Measurements from ENCODE around the gene DNMT3L.
"Not testable (repeated sequence)": the region's sequence is repeated elsewhere in the genome, so short reads cannot be mapped to it uniquely, and the experiment has no call there.

Gene DNMT3L

GRCh38 chr21:44285138-44285992 lies 23.7 kb upstream of the DNMT3L start, which contains the start of gene AIRE:
AIRE (plus strand) TSS chr21:44285876; CDS start chr21:44286007, 131 bp downstream.
- TF ChIP-seq CTCF (IDR thresholded peaks at IDR 0.05; ENCODE audit: control insufficient read depth, extremely low read depth, insufficient read depth): no peak
- no peak for DNase-seq (ENCODE audit: low read depth)
- H3K4me3 ChIP-seq (ENCODE audit: low read depth, low read length): no peak within 1 kb of the TSS

DNA sequence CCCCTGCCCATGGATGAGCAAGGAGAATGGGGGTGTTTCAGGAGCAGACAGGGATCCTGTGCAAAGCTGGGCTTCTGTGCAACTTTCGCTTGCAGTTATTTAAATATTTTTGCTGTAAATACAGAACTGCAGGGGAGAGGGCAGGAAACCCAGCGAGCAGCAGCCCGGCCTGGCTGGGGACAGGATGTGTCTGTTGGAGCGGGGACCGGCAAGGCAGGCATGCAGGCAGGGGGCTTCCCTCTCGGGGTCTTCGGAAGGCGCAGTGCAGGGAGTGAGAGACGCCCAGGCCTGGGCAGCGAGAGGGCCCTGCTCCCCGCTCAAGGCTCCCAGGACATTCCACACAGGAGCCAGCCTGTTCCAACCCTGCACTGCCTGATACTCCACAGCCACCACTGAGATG lies 22.3 kb upstream of the DNMT3L start:
- H3K4me3 ChIP-seq (ENCODE audit: low read depth, low read length): no peak overlapping the region
- TF ChIP-seq CTCF (IDR thresholded peaks at IDR 0.05; ENCODE audit: control insufficient read depth, extremely low read depth, insufficient read depth): no peak
- DNase-seq (ENCODE audit: low read depth): no peak

- DNase-seq (ENCODE audit: low read depth); H3K4me3 ChIP-seq (ENCODE audit: low read depth, low read length): not testable (repeated sequence)
Observed at GRCh38 chr21:44283211-44283785, 21.6 kb upstream of the DNMT3L start.

- H3K4me3 ChIP-seq (ENCODE audit: low read depth, low read length): no peak overlapping the region
- DNase-seq (ENCODE audit: low read depth): no peak
- no peak for TF ChIP-seq CTCF (IDR thresholded peaks at IDR 0.05; ENCODE audit: control insufficient read depth, extremely low read depth, insufficient read depth)
Observed at GRCh38 chr21:44282370-44282769, 20.7 kb upstream of the DNMT3L start.

GRCh38 chr21:44281801-44282200 lies 20.1 kb upstream of the DNMT3L start:
- DNase-seq (ENCODE audit: low read depth): no peak
- H3K4me3 ChIP-seq (ENCODE audit: low read depth, low read length): no peak overlapping the region
- TF ChIP-seq CTCF (IDR thresholded peaks at IDR 0.05; ENCODE audit: control insufficient read depth, extremely low read depth, insufficient read depth): no peak

DNA sequence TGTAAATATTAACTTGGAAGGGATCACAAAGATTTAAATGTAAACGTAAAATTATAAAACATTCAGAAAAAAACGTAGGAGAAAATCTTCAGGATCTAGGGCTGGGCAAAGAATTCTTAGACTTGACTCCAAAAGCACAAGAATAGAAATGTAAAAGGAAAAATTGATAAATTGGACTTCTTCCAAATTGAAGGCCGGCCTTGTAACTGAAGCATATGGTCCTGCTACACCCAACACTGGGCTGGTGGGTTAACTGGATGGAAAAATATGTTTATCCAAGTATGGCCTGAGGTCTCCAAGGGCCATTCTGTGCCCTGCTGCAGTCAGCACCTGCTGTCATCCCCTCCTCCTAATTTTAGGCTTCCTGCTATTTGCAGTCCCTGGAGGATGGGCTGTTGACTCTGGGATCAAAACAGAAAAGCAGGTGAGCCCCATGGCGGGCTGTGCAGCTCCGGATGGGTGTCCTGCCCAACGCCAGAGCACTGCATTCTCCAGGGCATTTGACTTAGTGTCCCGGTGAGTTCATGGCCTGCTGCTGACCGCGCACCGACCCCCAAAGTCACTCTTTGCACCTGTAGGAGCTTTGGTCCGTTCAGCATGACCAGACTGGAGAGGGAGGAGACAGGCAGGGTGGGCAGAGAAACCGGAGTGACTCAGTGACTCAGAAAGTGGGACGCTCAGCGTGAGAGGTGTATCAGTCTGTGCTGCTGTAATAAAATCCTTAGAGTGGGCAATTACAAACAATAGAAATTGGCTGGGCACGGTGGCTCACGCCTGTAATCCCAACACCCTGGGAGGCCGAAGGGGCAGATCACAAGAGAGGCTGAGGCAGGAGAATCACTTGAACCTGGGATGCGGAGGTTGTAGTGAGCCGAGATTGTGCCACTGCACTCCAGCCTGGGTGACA lies 17.9 kb upstream of the DNMT3L start:
- no peak for TF ChIP-seq CTCF (IDR thresholded peaks at IDR 0.05; ENCODE audit: control insufficient read depth, extremely low read depth, insufficient read depth)
- DNase-seq (ENCODE audit: low read depth): no peak
- H3K4me3 ChIP-seq (ENCODE audit: low read depth, low read length): no peak overlapping the region

DNA sequence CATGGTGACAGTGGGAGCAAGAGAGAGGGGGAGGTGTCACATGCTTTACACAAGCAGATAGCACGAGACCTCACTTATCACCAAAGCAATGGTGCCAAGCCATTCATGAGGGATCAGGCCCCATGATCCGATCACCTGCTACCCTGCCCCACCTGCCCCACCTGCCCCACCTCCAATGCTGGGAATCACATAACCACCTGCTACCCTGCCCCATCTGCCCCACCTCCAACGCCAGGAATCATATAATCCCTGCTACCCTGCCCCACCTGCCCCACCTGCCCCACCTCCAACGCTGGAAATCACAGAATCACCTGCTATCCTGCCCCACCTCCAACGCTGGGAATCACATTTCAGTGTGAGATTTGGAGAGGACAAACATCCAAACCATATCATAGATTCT lies 13.3 kb upstream of the DNMT3L start:
- DNase-seq (ENCODE audit: low read depth): no peak
- no peak for TF ChIP-seq CTCF (IDR thresholded peaks at IDR 0.05; ENCODE audit: control insufficient read depth, extremely low read depth, insufficient read depth)
- H3K4me3 ChIP-seq (ENCODE audit: low read depth, low read length): no peak overlapping the region

All from LNCaP clone FGC (cell line).